ENCODE results near the gene SCIN. TPM values are rescaled to one million over a fixed set of nuclear protein-coding genes. Genes with fewer than 3 reads are reported as not detected.

Gene SCIN
- total RNA-seq, 1 experiment from 2014 or later = 28.3 TPM

DNA sequence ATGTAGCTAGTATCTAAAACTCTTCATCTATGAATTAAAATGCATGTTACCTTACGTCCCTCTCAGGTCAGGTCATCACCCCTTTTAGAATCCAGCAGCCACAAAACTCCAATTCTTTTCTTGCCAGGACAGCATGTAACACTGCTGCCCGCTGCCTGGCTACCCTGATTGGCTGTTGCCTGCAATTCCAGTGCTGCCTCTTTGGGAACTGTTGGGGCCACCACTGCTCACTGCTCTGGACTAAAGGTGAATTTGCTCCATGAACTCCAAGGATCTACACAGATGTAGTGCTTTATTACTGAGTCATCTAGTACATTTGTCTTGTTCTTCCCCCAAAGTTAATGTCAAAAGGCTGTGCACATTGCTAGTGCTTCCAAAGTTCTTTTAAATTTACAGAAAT is 40.4 kb downstream of the SCIN start:
- CTCF ChIA-PET = interaction anchor here (0.7 to 1.6 kb wide), 2 partner anchors 26 to 121 kb away, joined by 3 to 5 read pairs; no protein-coding TSS in a partner anchor
- Mint-ChIP-seq H3K36me3 (ENCODE audit: insufficient read depth, unreplicated experiment) (no peaks in the 10 kb centered on the region), H3K9me3 (ENCODE audit: low read depth, unreplicated experiment) (no peaks in the 10 kb centered on the region), H3K4me3 (ENCODE audit: low read depth, unreplicated experiment) (no peak overlapping the region), H3K4me1 (ENCODE audit: low read depth, unreplicated experiment) (no peaks in the 10 kb centered on the region), H3K27me3 (ENCODE audit: unreplicated experiment) (no peaks in the 10 kb centered on the region), H3K27ac (ENCODE audit: unreplicated experiment) (no peak overlapping the region)
- TF ChIP-seq, protein P1, sequence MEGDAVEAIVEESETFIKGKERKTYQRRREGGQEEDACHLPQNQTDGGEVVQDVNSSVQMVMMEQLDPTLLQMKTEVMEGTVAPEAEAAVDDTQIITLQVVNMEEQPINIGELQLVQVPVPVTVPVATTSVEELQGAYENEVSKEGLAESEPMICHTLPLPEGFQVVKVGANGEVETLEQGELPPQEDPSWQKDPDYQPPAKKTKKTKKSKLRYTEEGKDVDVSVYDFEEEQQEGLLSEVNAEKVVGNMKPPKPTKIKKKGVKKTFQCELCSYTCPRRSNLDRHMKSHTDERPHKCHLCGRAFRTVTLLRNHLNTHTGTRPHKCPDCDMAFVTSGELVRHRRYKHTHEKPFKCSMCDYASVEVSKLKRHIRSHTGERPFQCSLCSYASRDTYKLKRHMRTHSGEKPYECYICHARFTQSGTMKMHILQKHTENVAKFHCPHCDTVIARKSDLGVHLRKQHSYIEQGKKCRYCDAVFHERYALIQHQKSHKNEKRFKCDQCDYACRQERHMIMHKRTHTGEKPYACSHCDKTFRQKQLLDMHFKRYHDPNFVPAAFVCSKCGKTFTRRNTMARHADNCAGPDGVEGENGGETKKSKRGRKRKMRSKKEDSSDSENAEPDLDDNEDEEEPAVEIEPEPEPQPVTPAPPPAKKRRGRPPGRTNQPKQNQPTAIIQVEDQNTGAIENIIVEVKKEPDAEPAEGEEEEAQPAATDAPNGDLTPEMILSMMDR (IDR thresholded peaks at IDR 0.05; ENCODE audit: unreplicated experiment) = no peak
- BruUV-seq (replicated peaks) = no TSS peak
- intact Hi-C loops (cut with micrococcal nuclease; ENCODE audit: unreplicated experiment) = no loop called here
- no peak for DNase-seq

DNA sequence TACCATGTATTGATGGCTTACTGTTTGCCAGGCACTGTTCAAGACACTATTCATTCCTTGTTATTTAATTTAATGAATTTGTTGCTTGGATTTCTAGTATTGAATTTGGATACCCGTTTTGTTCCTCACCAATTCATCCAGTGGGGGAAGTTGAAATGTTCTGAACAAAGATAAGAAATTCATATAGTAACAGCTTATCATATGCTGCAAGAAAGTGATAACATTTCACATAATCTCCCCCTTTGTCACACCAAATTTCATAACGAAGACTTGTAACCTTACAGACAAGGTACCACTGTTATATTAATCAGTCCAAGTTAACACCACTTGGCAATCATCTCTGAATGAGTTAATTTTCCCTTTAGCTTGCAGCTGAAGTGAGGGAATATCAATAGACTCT is 42.1 kb downstream of the SCIN start:
- CTCF ChIA-PET = interaction anchor here (1.6 kb wide), 1 partner anchor 28 kb away, joined by 5 read pairs; no protein-coding TSS in a partner anchor

DNA sequence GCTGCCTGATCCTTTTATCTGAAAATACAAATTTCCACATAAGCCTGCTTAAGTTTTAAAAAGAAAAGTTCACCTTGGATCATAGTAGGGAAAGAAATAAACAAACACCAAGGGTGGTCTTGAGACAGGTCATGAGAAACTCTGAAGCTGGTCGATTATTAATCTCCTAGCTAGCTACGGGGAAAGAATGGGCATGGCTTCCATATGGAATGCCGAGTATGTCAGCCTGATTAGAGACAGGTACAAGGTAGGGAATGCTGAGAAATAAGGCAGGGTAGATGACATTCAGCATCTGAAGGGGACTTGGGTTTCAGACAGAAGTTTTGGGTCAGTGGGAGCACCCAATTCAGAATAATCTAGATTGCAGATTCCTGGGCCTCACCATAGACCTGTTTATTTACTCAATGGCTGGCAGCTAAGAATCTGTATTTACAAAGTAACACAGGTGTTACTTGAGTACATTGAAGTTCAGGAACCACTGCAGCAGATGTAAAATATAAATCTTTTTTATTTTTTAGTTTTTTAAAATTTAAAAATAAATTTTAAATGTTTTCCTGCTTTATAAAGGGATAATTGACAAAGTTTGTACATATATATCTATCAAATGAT is 49.0 kb downstream of the SCIN start:
- H3K36me3 Mint-ChIP-seq (ENCODE audit: insufficient read depth, unreplicated experiment) = no peaks in the 10 kb centered on the region
- DNase-seq = no peak

More for the DNA sequence above, 42.1 kb downstream of the SCIN start:
- Mint-ChIP-seq H3K9me3 (ENCODE audit: low read depth, unreplicated experiment) (no peaks in the 10 kb centered on the region), H3K27me3 (ENCODE audit: unreplicated experiment) (no peaks in the 10 kb centered on the region), H3K27ac (ENCODE audit: unreplicated experiment) (no peak overlapping the region), H3K36me3 (ENCODE audit: insufficient read depth, unreplicated experiment) (no peaks in the 10 kb centered on the region), H3K4me3 (ENCODE audit: low read depth, unreplicated experiment) (no peak overlapping the region), H3K4me1 (ENCODE audit: low read depth, unreplicated experiment) (no peaks in the 10 kb centered on the region)
- no peak for DNase-seq
- intact Hi-C loops (cut with micrococcal nuclease; ENCODE audit: unreplicated experiment) = no loop called here
- no TSS peak for BruUV-seq (replicated peaks)
- TF ChIP-seq, protein P1 (IDR thresholded peaks at IDR 0.05; ENCODE audit: unreplicated experiment) = no peak

DNA sequence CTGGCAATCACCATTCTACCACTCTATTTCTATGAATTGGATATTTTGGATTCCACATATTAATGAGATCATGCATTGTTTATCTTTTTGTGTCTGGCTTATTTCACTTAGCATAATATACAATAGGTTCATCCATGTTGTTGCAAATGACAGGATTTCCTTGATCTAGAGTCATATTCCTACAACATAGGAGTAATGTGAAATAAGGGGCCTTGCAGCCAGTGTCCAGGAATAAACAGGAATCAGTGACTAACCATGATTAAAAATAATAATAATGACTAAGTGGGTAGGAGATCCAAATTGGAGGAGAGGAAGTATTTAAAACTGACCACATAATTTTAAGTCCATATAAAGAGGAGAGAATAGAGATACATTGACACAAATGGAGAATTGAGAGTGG is 49.9 kb downstream of the SCIN start:
- BruUV-seq (replicated peaks) = no TSS peak
- H3K4me3 Mint-ChIP-seq (ENCODE audit: low read depth, unreplicated experiment) = no peak overlapping the region
- peaks cover 19% of the 10 kb centered on the region for H3K4me1 Mint-ChIP-seq (ENCODE audit: low read depth, unreplicated experiment)
- no peaks in the 10 kb centered on the region for H3K27me3 Mint-ChIP-seq (ENCODE audit: unreplicated experiment)
- intact Hi-C loops (cut with micrococcal nuclease; ENCODE audit: unreplicated experiment) = no loop called here
- peaks cover under 1% of the 10 kb centered on the region for H3K36me3 Mint-ChIP-seq (ENCODE audit: insufficient read depth, unreplicated experiment)
- TF ChIP-seq, protein P1 (IDR thresholded peaks at IDR 0.05; ENCODE audit: unreplicated experiment) = no peak
- DNase-seq = no peak
- CTCF ChIA-PET = interaction anchor here (0.8 to 1.4 kb wide), 3 partner anchors 18 to 95 kb away, joined by 3 to 6 read pairs (median 3); no protein-coding TSS in a partner anchor
- no peaks in the 10 kb centered on the region for H3K9me3 Mint-ChIP-seq (ENCODE audit: low read depth, unreplicated experiment)
- no peak overlapping the region for H3K27ac Mint-ChIP-seq (ENCODE audit: unreplicated experiment)

More for the DNA sequence above, 49.0 kb downstream of the SCIN start:
- Mint-ChIP-seq H3K4me3 (ENCODE audit: low read depth, unreplicated experiment) (no peak overlapping the region), H3K4me1 (ENCODE audit: low read depth, unreplicated experiment) (peaks cover 19% of the 10 kb centered on the region), H3K27ac (ENCODE audit: unreplicated experiment) (peak overlapping the region; percentile 21), H3K27me3 (ENCODE audit: unreplicated experiment) (no peaks in the 10 kb centered on the region), H3K9me3 (ENCODE audit: low read depth, unreplicated experiment) (no peaks in the 10 kb centered on the region)
- CTCF ChIA-PET = interaction anchor here (1.0 to 1.6 kb wide), 2 partner anchors 47 to 95 kb away, joined by 3 to 8 read pairs; no protein-coding TSS in a partner anchor
- intact Hi-C loops (cut with micrococcal nuclease; ENCODE audit: unreplicated experiment) = no loop called here
- TF ChIP-seq, protein P1 (IDR thresholded peaks at IDR 0.05; ENCODE audit: unreplicated experiment) = no peak
- BruUV-seq (replicated peaks) = no TSS peak

All from Calu3 (cell line).